ENCODE data around the gene FAM78A.

DNA sequence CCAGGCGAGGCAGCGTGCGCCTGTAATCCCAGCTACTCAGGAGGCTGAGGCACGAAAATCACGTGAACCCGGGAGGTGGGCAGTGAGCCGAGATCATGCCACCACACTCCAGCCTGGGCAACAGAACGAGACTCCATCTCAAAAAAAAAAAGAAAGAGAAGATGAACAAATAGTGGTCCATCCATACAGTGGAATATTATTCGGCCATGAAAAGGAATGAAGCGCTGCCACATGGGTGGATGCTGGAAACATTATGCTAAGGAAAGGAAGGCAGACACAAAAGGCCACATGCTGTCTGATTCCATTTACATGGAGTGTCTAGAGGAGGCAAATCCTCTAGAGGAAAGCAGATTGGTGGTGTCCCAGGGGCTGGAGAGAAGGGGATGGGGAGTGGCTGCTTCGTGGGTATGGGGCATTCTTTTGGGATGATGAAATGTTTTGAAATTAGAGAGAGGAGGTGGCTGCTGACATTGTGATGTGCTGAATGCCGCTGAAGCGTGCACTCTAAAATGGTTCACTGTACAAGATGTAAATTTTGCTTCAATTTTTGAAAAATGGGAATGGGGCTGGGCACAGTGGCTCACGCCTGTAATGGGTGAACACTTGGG is 30.2 kb upstream of the FAM78A start:
- no peak for TF ChIP-seq EZH2 (IDR thresholded peaks at IDR 0.05; ENCODE audit: insufficient read depth, poor library complexity, severe bottlenecking)
- TF ChIP-seq EZH2phosphoT487 (IDR thresholded peaks at IDR 0.05; ENCODE audit: insufficient read depth, low read depth), result no peak
